Epidermal melanocyte (primary cell): Measurements from ENCODE around the gene DMPK.
A peak's percentile ranks its signal among the peaks of the same experiment; 100 is the strongest.

ENCODE experiments used
- DNase-seq: peaks from one replicate; pipeline ENCODE4 v3.0.0; 2011; ENCODE audit warnings: low spot score; ENCODE audit not compliant: insufficient read length

DMPK gene

GRCh38 chr19:45782162-45782691, at the start of gene DMPK:
Gene DMPK, minus strand, starts transcription at chr19:45782490. Its CDS starts 138 bp downstream, at chr19:45782352.
- no peak for DNase-seq

GRCh38 chr19:45828945-45829344, 46.7 kb upstream of the DMPK start:
- DNase-seq = no peak

GRCh38 chr19:45828523-45828922, 46.2 kb upstream of the DMPK start:
- no peak for DNase-seq

GRCh38 chr19:45827459-45828093, 45.3 kb upstream of the DMPK start:
- DNase-seq = no peak

- no peak for DNase-seq
Measured at GRCh38 chr19:45826934-45827333, 44.6 kb upstream of the DMPK start.

GRCh38 chr19:45825917-45826893, 43.9 kb upstream of the DMPK start:
- no peak for DNase-seq

- DNase-seq = no peak
Measured at GRCh38 chr19:45825263-45825605, 42.9 kb upstream of the DMPK start.

- DNase-seq = no peak
Measured at GRCh38 chr19:45824531-45825262, 42.4 kb upstream of the DMPK start.

GRCh38 chr19:45824041-45824471, 41.8 kb upstream of the DMPK start:
- DNase-seq = no peak

GRCh38 chr19:45823182-45823581, 40.9 kb upstream of the DMPK start:
- no peak for DNase-seq

- DNase-seq = no peak
Measured at GRCh38 chr19:45822716-45823115, 40.4 kb upstream of the DMPK start.

GRCh38 chr19:45821570-45821969, 39.3 kb upstream of the DMPK start:
- DNase-seq = no peak

- no peak for DNase-seq
Measured at GRCh38 chr19:45821103-45821521, 38.8 kb upstream of the DMPK start.

GRCh38 chr19:45820413-45821102, 38.3 kb upstream of the DMPK start:
- DNase-seq = no peak

- DNase-seq = no peak
Measured at GRCh38 chr19:45819769-45820168, 37.5 kb upstream of the DMPK start.

GRCh38 chr19:45817725-45818301, 35.5 kb upstream of the DMPK start:
- no peak for DNase-seq

GRCh38 chr19:45817010-45817724, 34.9 kb upstream of the DMPK start:
- peak; percentile 99 for DNase-seq

- no peak for DNase-seq
Measured at GRCh38 chr19:45816236-45817009, 34.1 kb upstream of the DMPK start.

GRCh38 chr19:45815481-45816216, 33.4 kb upstream of the DMPK start:
- DNase-seq = no peak
